H1 (cell line): Measurements from ENCODE around the gene ARHGAP42. TPM values are rescaled to one million over a fixed set of nuclear protein-coding genes. Genes with fewer than 3 reads are reported as not detected.
A peak's percentile ranks its signal among the peaks of the same experiment; 100 is the strongest.

Source experiments
- CTCF ChIA-PET: fragments of 300-600 bp; sonication (Branson Sonifier 250); formaldehyde crosslinking; loops from one replicate; lab custom pipeline; 2021; ENCODE audit not compliant: partially characterized antibody; lab: Charles Lee
- POLR2A ChIA-PET: fragments of 300-600 bp; sonication (Branson Sonifier 250); formaldehyde crosslinking; loops from one replicate; lab custom pipeline; 2021; ENCODE audit warnings: inconsistent platforms; ENCODE audit not compliant: partially characterized antibody; lab: Charles Lee
- DNase-seq, 2 experiments: peaks; one replicate each; pipeline versions ENCODE4 v3.0.0 to v3.0.0-alpha.2; 2010 to 2022; ENCODE audit warnings: low spot score in 2 of 2, low read depth in 1 of 2, mixed read lengths in 1 of 2
- FAIRE-seq: peaks from 2 replicates; lab custom pipeline; 2011; peaks lifted over from hg19 to GRCh38; lab: Jason Lieb, UNC
- H2AFZ ChIP-seq: 2 replicates; pipeline ENCODE4 v1.8.1; 2012; ENCODE audit warnings: low read length, inconsistent platforms
- H2AK5ac ChIP-seq: 2 replicates; pipeline ENCODE4 v1.6.1; 2013; ENCODE audit warnings: low read depth, low read length
- H2BK120ac ChIP-seq: replicated peaks from 2 replicates; pipeline ENCODE3; 2013; ENCODE audit warnings: low read depth, low read length, inconsistent platforms
- H2BK12ac ChIP-seq: 2 replicates; pipeline ENCODE4 v1.6.1; 2013; ENCODE audit warnings: low read depth, low read length
- H2BK15ac ChIP-seq: 2 replicates; pipeline ENCODE4 v1.6.1; 2013; ENCODE audit warnings: low read length
- H2BK20ac ChIP-seq: 2 replicates; pipeline ENCODE4 v1.6.1; 2013; ENCODE audit warnings: low read length
- H2BK5ac ChIP-seq: 2 replicates; pipeline ENCODE4 v1.6.1; 2013; ENCODE audit warnings: low read depth, low read length
- H3K14ac ChIP-seq: 2 replicates; pipeline ENCODE4 v1.6.1; 2013; ENCODE audit warnings: inconsistent platforms; ENCODE audit not compliant: insufficient read length
- H3K18ac ChIP-seq: 2 replicates; pipeline ENCODE4 v1.6.1; 2013; ENCODE audit warnings: low read length; ENCODE audit errors: extremely low read depth
- H3K23ac ChIP-seq: 2 replicates; pipeline ENCODE4 v1.6.1; 2013; ENCODE audit warnings: inconsistent platforms; ENCODE audit not compliant: insufficient read length
- H3K23me2 ChIP-seq: 2 replicates; pipeline ENCODE4 v1.6.1; 2013; ENCODE audit warnings: low read depth, low read length
- H3K27ac ChIP-seq: 2 replicates; pipeline ENCODE4 v1.6.1; 2011; ENCODE audit warnings: low read depth, low read length, inconsistent platforms
- H3K27me3 ChIP-seq, 4 experiments: replicated peaks in 1 of 4; 1 replicate in 1 of 4; 2 replicates in 3 of 4; pipeline versions ENCODE4 v1.6.1 to v1.8.1; 2011 to 2013; ENCODE audit warnings: low read length in 3 of 4, mild to moderate bottlenecking in 3 of 4, inconsistent platforms in 2 of 4, mixed read lengths in 2 of 4, moderate library complexity in 1 of 4; ENCODE audit not compliant: control insufficient read depth in 3 of 4, insufficient read depth in 3 of 4; ENCODE audit errors: extremely low read depth in 1 of 4
- H3K36me3 ChIP-seq, 4 experiments: 2 replicates each; pipeline versions ENCODE4 v1.6.1 to v1.8.1; 2011 to 2013; ENCODE audit warnings: mild to moderate bottlenecking in 4 of 4, low read length in 3 of 4, moderate library complexity in 2 of 4, control low read depth in 1 of 4, inconsistent platforms in 1 of 4; ENCODE audit not compliant: insufficient read depth in 4 of 4, control insufficient read depth in 2 of 4
- H3K4ac ChIP-seq: replicated peaks from 2 replicates; pipeline ENCODE3; 2013; ENCODE audit warnings: low read length, low read depth, mixed read lengths, inconsistent platforms; ENCODE audit not compliant: insufficient read length
- H3K4me1 ChIP-seq, 4 experiments: replicated peaks in 1 of 4; 1 replicate in 1 of 4; 2 replicates in 3 of 4; pipeline versions ENCODE4 v1.6.1 to v1.8.1; 2011 to 2013; ENCODE audit warnings: low read length in 3 of 4, inconsistent platforms in 2 of 4, mixed read lengths in 1 of 4; ENCODE audit not compliant: insufficient read depth in 4 of 4, control insufficient read depth in 3 of 4
- H3K4me2 ChIP-seq, 2 experiments: 2 replicates each; pipeline versions ENCODE4 v1.6.1 to v1.8.1; 2011 to 2013; ENCODE audit warnings: low read depth in 2 of 2, low read length in 2 of 2, control low read depth in 1 of 2, inconsistent platforms in 1 of 2, mild to moderate bottlenecking in 1 of 2; ENCODE audit not compliant: insufficient read depth in 1 of 2
- H3K4me3 ChIP-seq, 4 experiments: fragments of 200-600, 300-600 bp in 1 of 4; sonication (generic), shearing (Covaris generic), sonication (Bioruptor Twin) in 1 of 4; 2 replicates each; pipeline versions ENCODE4 v1.5.1 to v1.8.1; 2011 to 2016; ENCODE audit warnings: low read length in 4 of 4, low read depth in 3 of 4, control low read depth in 2 of 4, inconsistent platforms in 2 of 4, mild to moderate bottlenecking in 2 of 4, mixed read lengths in 1 of 4, moderate library complexity in 1 of 4; ENCODE audit not compliant: insufficient read depth in 2 of 4; ENCODE audit errors: extremely low read depth in 1 of 4
- H3K56ac ChIP-seq: replicated peaks from 2 replicates; pipeline ENCODE3; 2013; ENCODE audit warnings: low read depth, mild to moderate bottlenecking, mixed read lengths, low read length, inconsistent platforms; ENCODE audit not compliant: insufficient read length
- H3K79me1 ChIP-seq: 2 replicates; pipeline ENCODE4 v1.6.1; 2013; ENCODE audit warnings: low read depth, low read length, control low read depth
- H3K79me2 ChIP-seq, 2 experiments: 2 replicates each; pipeline versions ENCODE4 v1.6.1 to v1.8.1; 2012 to 2013; ENCODE audit warnings: low read length in 2 of 2, mild to moderate bottlenecking in 2 of 2, inconsistent platforms in 1 of 2; ENCODE audit not compliant: insufficient read depth in 2 of 2, control insufficient read depth in 1 of 2
- H3K9ac ChIP-seq, 4 experiments: replicated peaks in 1 of 4; 1 replicate in 1 of 4; 2 replicates in 3 of 4; pipeline versions ENCODE4 v1.6.1 to v1.8.1; 2011 to 2013; ENCODE audit warnings: low read depth in 3 of 4, low read length in 3 of 4, control low read depth in 2 of 4, mild to moderate bottlenecking in 2 of 4, moderate library complexity in 2 of 4, inconsistent platforms in 1 of 4; ENCODE audit errors: extremely low read depth in 1 of 4
- H3K9me3 ChIP-seq, 2 experiments: 2 replicates each; pipeline versions ENCODE4 v1.6.1 to v1.8.1; 2012 to 2013; ENCODE audit warnings: mild to moderate bottlenecking in 2 of 2, moderate library complexity in 2 of 2, control low read depth in 1 of 2, inconsistent platforms in 1 of 2, low read depth in 1 of 2, low read length in 1 of 2, mixed read lengths in 1 of 2; ENCODE audit not compliant: insufficient read depth in 2 of 2
- H4K20me1 ChIP-seq, 2 experiments: replicated peaks in 1 of 2; 2 replicates each; pipeline versions ENCODE3 to v1.8.1; 2011 to 2013; ENCODE audit warnings: inconsistent platforms in 2 of 2, low read length in 2 of 2, mild to moderate bottlenecking in 1 of 2; ENCODE audit not compliant: insufficient read depth in 2 of 2, control insufficient read depth in 1 of 2
- H4K5ac ChIP-seq: 2 replicates; pipeline ENCODE4 v1.6.1; 2013; ENCODE audit warnings: low read length, low read depth, mixed read lengths, inconsistent platforms; ENCODE audit not compliant: insufficient read length
- H4K8ac ChIP-seq: 2 replicates; pipeline ENCODE4 v1.8.0; 2013; ENCODE audit warnings: mild to moderate bottlenecking, moderate library complexity, low read length, inconsistent platforms; ENCODE audit not compliant: insufficient read depth; ENCODE audit errors: extremely low read depth
- H4K91ac ChIP-seq: replicated peaks from 2 replicates; pipeline ENCODE3; 2013; ENCODE audit warnings: low read length, mixed read lengths, inconsistent platforms; ENCODE audit not compliant: insufficient read length
- RNF2 ChIP-seq: fragments of 200-900, 300-1000 bp; sonication (generic); IDR thresholded peaks from 2 replicates; pipeline ENCODE4 v1.7.1; 2016; ENCODE audit warnings: borderline replicate concordance, low read depth, mild to moderate bottlenecking, antibody characterized with exemption, low read length; ENCODE audit not compliant: poor library complexity, severe bottlenecking; ENCODE audit errors: missing control alignments
- WGBS, 2 experiments: shearing (Covaris generic) in 1 of 2; methylation state at CpG; one replicate each; pipeline versions ENCODE4 v1.1.6 to v1.1.7; 2013 to 2015; ENCODE audit warnings: low lambda C conversion rate in 2 of 2, mixed read lengths in 2 of 2, inconsistent platforms in 1 of 2, low coverage in 1 of 2, missing lambda C conversion rate in 1 of 2; ENCODE audit not compliant: insufficient replicate concordance in 2 of 2, insufficient coverage in 1 of 2, insufficient read length in 1 of 2; ENCODE audit errors: extremely low coverage in 1 of 2, missing lambda C conversion rate in 1 of 2; 5-methylcytosine and 5-hydroxymethylcytosine counted together
- polyA plus RNA-seq, 7 experiments: library from polyadenylated mRNA; depleted of rRNA in 3 of 7; stranded (reverse) in 5 of 7; unstranded in 2 of 7; fragments of >200 nt in 5 of 7; fragments of 200-250 nt in 2 of 7; gene quantifications; 1 replicate in 5 of 7; 2 replicates in 1 of 7; 4 replicates in 1 of 7; pipeline versions ENCODE4 v1.2.1 to v1.2.3, GENCODE V29; 2011 to 2013; ENCODE audit warnings: missing spikeins in 2 of 7, mixed read lengths in 2 of 7
- total RNA-seq: library from RNA; stranded (reverse); fragmentation: NEBNext Ultra II Directional; extraction: Animal tissue kit (Norgen Biotek cat#: 25700); gene quantifications from 2 replicates; pipeline ENCODE4 v1.2.1, GENCODE V29; 2021

Gene ARHGAP42
- total and polyA plus RNA-seq, 2 of the 8 experiments (the other 6 are each of a cell fraction or from before 2014, with no cell fraction given) = 22.2 to 33.5 TPM

- TF ChIP-seq RNF2 = no peak
- POLR2A ChIA-PET = interaction anchor here (1.0 to 1.3 kb wide), 2 partner anchors 10 to 12 kb away, joined by 4 read pairs; no protein-coding TSS in a partner anchor
- no peaks in the 10 kb centered on the region for H4K20me1 ChIP-seq
- no peak overlapping the region for H2AFZ ChIP-seq
- H3K9me3 ChIP-seq = no peaks in the 10 kb centered on the region
- H4K5ac ChIP-seq = no peak overlapping the region
- no peaks in the 10 kb centered on the region for H3K27me3 ChIP-seq
- H3K4ac ChIP-seq = no peak overlapping the region
- no peak overlapping the region for H4K8ac ChIP-seq
- H2BK5ac ChIP-seq = no peak overlapping the region
- no peak overlapping the region for H3K23ac ChIP-seq
- H3K56ac ChIP-seq = no peak overlapping the region
- H3K9ac ChIP-seq = no peak overlapping the region
- WGBS, 2 experiments = 85% methylated on average over 3 of the region's 3 CpGs; no CpG with 5 or more reads in 1 of the 2 experiments
- H2BK12ac ChIP-seq = 0 out of 2 replicates have a peak overlapping the region, but pooled peaks have one; percentile 11
- H3K4me3 ChIP-seq = no peak overlapping the region
- H3K79me1 ChIP-seq = no peaks in the 10 kb centered on the region
- H2BK120ac ChIP-seq = peak overlapping the region; percentile 38
- H3K27ac ChIP-seq = no peak overlapping the region
- H3K36me3 ChIP-seq = no peaks in the 10 kb centered on the region
- peak overlapping the region; percentile 86 for H4K91ac ChIP-seq
- peaks cover under 1% of the 10 kb centered on the region; the same call in 1 of the 2 replicates for H3K23me2 ChIP-seq
- no peak for DNase-seq
- H2BK15ac ChIP-seq = no peak overlapping the region
- no peak for FAIRE-seq
- H2AK5ac ChIP-seq = no peak overlapping the region
- H3K4me1 ChIP-seq = no peaks in the 10 kb centered on the region; a peak in 2 of 7 replicates
- CTCF ChIA-PET = interaction anchor here (0.7 to 3.9 kb wide), 17 partner anchors 11 to 191 kb away, joined by 3 to 25 read pairs (median 5); no protein-coding TSS in a partner anchor
- no peak overlapping the region for H3K14ac ChIP-seq
- no peak overlapping the region for H2BK20ac ChIP-seq
- no peak overlapping the region for H3K18ac ChIP-seq
- no peak overlapping the region for H3K4me2 ChIP-seq
- H3K79me2 ChIP-seq = peaks cover 0 to 6% of the 10 kb centered on the region in 2 experiments; a peak in 2 of 4 replicates
These were observed 4.0 kb upstream of the ARHGAP42 start for GRCh38 chr11:100683126-100683525.
